ENCODE data around the gene PCCA.

- TF ChIP-seq, protein P1, sequence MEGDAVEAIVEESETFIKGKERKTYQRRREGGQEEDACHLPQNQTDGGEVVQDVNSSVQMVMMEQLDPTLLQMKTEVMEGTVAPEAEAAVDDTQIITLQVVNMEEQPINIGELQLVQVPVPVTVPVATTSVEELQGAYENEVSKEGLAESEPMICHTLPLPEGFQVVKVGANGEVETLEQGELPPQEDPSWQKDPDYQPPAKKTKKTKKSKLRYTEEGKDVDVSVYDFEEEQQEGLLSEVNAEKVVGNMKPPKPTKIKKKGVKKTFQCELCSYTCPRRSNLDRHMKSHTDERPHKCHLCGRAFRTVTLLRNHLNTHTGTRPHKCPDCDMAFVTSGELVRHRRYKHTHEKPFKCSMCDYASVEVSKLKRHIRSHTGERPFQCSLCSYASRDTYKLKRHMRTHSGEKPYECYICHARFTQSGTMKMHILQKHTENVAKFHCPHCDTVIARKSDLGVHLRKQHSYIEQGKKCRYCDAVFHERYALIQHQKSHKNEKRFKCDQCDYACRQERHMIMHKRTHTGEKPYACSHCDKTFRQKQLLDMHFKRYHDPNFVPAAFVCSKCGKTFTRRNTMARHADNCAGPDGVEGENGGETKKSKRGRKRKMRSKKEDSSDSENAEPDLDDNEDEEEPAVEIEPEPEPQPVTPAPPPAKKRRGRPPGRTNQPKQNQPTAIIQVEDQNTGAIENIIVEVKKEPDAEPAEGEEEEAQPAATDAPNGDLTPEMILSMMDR (IDR thresholded peaks at IDR 0.05) = no peak
- TF ChIP-seq EP300 (IDR thresholded peaks at IDR 0.05) = no peak
These were observed 273.9 kb downstream of the PCCA start for GRCh38 chr13:100362781-100363180.
